GM19324 (cell line): ENCODE results near the gene PTPRN2.

Experiments
- ATAC-seq: cut with Tn5 transposase; IDR thresholded peaks from one replicate; pipeline ENCODE4 v1.9.1; 2021; ENCODE audit warnings: mild to moderate bottlenecking, moderate library complexity; ENCODE audit not compliant: unreplicated experiment, low FRiP score

Gene PTPRN2

DNA sequence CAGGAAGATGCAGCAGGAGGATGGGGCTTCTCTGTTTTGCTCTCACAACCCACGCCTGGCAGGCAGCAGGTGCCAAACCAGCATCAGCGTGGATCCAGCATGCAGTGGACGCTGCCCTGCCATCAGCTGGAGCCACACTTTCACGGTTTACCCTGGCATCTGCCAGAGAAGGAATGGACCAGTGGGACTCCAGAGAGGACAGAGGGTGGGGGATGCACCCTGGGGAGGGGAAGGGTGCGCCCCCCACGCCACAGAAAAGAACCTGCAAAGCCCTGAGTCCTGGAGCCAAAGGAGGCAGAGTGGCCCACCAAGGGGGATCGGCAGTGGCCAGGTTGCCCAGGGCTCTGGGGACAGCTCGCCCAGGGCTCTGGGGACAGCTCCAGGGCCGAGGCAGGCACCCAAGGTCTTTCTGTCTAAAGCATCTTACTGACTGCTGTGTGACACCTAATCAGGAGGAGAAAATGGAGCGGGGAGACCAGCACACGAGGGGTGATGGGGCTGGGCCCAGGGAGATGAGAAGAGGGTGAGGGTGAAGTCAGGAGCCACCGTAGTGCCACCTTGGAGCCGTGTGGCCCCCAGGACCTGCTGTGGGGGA is 1025.7 kb downstream of the PTPRN2 start:
- ATAC-seq: no peak

DNA sequence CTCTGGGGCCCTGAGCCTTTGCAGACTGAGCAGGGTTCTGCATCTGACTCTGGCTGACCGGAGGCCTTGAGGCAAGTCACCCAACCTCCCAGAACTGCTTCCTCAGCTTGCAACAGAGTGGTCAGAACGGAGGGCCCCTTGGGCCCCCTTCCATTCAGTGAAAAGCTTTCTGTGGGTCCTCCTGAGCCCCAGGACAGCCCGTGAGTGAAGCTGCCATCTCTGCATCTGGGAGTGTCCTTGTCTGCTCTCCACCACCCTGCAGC is 1026.2 kb downstream of the PTPRN2 start:
- no peak for ATAC-seq

DNA sequence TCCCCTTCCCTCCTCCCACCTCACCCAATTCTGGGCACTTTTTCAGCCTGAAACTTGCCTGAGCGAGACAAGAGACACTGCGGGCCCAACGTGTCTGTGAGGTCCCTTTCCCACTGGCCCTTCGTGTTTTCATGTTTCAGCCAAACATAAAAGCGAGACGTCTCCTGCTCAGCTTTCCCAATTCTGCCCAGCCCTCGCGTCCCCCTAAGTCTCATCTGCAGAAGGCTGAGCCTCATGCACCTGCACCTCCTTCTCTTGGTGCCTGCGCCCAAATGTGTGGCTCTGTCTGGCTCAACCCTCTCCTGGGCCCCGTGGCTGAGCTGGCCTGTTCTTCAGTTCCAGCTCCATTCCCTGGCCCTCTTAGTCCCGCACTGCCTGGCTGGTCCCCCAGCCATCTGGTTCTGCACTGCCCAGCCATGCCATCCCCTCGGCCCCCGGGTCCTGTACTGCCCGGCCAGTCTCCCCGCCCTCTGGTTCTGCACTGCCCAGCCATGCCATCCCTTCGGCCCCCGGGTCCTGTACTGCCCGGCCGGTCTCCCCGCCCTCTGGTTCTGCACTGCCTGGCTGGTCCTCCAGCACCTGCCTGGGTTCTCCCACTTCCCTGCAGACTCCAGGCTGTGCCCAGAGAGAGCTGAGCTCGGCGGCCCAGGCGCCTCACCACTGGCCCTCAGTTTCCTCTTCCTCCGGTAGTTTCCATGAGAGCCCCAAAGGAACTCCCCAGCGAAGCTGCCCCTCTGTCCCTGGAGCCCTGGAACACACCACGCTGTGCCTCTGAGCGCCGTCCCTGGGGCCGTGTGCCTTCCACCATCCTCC is 1026.7 kb downstream of the PTPRN2 start:
- ATAC-seq: no peak

GRCh38 chr7:157560258-157560654 is 1027.4 kb downstream of the PTPRN2 start:
- ATAC-seq: no peak

DNA sequence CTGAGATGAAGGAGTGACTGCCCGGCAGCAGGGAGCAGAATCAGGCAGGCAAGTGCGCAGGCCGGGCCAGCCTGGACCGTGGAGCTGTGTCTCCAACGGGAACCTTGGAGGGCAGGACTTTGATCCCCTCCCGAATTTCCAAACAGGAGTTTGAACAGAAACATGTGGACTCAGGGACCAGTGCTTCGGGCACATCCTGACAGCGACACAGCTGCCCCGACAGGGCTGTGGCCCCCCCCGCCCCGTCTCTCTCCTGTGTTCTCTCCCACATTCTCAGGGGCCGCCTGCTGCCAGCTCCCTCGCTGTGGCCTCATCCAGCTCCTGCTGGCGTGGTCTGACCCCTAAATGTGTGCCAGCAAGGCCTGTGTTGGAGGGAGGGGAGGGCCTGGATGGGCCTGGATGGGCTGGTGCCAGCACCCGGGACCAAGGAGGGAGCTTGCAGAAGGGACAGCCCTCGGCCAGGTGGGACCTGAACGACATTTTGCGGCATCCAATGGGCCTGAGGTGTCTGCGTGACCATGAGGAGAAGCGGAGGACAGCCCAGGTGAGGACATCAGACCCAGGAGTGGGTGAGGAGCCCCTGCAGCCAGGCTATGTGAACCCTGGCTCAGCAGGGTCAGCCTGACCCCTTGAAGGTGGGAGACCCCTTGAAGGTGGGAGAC is 1027.9 kb downstream of the PTPRN2 start:
- no peak for ATAC-seq

DNA sequence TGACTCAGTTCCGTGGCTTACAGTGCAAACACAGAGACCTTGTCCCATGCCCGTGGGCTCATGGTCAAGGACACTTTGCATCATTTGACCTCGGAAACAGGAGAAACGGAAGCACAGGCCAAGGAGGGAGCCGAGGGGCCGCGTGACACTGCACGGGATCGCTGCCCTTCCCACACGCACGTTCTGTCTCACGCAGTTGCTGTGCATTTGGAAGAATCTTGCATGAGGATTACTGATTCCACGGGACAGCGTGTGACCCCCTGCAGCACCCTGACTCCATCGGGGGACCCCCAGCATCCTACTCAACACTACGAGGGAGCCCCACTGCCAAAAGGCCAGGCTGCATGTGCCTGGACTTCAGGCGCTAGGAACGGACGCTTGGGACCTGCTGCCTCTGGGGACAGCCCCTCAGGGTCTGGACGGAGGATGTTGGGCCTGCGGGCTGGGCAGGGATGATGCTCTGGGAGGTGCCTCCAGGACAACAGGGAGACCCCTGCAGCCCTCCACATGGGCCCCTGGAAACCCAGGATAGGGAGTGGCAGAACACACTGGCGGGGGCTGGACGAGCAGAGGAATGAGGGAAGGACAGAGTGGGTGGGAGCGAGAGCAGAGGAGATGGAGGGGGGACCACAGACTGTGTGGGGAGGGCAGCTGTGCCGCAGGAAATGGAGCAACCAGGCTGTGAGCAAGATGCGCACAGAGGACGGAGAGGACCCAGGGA is 1028.6 kb downstream of the PTPRN2 start:
- no peak for ATAC-seq

GRCh38 chr7:157558516-157558874 is 1029.1 kb downstream of the PTPRN2 start:
- ATAC-seq: no peak

- no peak for ATAC-seq
Observed at GRCh38 chr7:157558061-157558460, 1029.6 kb downstream of the PTPRN2 start.

DNA sequence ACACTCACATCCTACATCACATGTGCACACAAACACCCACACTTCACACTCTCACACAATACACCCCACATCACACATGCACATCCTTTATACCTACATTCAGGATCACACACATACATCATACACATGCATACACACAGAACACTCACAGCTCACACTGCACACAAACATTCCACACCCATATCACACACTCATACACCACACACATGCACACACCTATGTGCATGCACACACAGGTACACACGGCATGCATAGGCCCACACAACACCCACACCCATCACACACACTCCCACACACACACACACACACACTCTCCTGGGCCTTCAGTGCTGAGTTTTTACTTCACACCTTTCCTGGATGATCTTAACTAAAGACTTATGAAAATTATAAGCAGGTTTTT is 1030.4 kb downstream of the PTPRN2 start:
- no peak for ATAC-seq

GRCh38 chr7:157556642-157556944 is 1031.0 kb downstream of the PTPRN2 start:
- ATAC-seq: no peak

GRCh38 chr7:157555944-157556641 is 1031.5 kb downstream of the PTPRN2 start:
- no peak for ATAC-seq

GRCh38 chr7:157555313-157555712 is 1032.3 kb downstream of the PTPRN2 start:
- ATAC-seq: no peak

GRCh38 chr7:157554393-157555238 is 1033.0 kb downstream of the PTPRN2 start:
- no peak for ATAC-seq

GRCh38 chr7:157553256-157553655 is 1034.4 kb downstream of the PTPRN2 start:
- ATAC-seq: no peak

DNA sequence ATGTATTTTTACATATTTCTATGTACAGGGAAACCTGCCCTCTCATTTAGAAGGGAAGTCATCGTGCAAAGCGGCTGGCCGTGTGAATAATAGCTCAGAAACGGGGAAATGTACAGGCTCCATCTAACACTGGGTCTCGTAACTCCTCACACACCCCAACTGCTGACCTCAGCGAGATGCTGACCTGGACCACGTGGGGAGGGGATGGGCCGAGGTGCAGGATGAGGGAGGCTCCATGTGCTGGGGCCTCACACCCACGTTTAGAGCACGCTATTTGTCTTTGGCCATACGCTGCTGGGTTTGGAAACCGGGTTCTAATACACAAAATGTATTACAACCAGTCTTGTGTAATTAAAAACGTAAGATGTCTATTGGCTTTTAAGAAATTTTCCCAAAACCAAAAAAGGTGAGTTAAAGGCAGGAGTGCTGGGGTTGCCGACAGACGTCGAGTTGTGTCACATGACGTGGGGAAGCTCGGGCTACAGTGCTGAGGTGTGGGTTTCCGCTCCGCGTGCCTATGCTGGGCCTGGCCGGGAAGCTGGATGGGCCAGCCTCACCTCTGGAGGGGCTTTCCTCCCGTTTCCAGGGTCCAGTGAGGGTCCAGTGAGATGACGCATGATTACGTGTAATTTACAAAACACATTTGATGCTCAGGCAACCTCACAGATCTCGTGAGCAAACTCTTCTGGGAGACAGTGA is 1035.2 kb downstream of the PTPRN2 start:
- no peak for ATAC-seq

GRCh38 chr7:157551325-157552070 is 1036.1 kb downstream of the PTPRN2 start:
- no peak for ATAC-seq

DNA sequence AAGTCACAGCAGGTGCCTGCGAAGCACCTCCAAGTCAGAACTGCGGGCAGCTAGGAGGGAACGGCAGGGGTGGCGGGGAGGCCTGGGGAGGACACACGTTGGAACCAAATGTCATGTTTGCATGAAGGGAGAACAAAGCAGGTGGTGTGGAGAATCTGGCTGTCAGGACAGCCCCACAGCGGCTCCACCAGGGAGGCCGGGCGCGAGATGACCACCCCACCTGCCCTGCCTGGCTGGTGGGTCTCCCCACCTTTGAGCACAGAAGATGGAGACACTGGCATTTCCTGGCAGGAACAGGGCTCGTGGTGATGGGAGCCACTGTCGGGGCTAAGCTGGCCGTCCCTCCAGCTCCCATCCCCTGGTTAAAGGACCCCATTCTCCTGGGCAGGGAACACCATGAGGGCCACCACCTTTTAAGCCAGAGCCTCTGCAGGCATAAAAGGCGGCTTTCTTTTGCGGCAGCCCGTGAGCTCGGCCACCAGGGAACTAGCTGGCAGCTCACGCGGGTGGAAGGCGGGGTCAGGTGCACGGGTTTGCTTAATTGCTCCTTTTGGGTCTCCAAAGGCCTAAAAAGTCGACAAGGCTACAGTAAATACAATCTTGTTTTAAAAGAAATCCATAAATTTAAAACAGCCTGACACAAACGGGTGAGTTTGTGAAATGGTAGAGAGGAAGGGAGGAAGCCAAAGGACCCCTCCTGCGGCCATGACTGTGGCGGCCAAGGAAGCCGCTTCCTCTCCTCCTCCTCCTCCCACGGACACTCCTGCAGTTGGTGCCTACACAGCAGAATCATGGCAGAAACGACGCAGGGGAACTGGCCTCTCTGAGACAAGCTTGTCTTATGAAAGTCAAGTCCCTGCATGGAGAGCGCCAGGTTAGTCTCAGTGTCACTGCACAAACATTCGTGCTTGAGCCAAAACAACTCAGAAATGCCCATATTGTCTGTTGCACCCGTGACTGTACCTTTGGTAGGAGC is 1037.0 kb downstream of the PTPRN2 start:
- no peak for ATAC-seq
